TTC549 (cell line): Measurements from ENCODE around the gene AOAH.
"Not testable (repeated sequence)": the region's sequence is repeated elsewhere in the genome, so short reads cannot be mapped to it uniquely, and the experiment has no call there.

ENCODE experiments used
- FAIRE-seq: peaks from 2 replicates; lab custom pipeline; 2012; peaks lifted over from hg19 to GRCh38; lab: Jason Lieb, UNC

Gene AOAH

GRCh38 chr7:36654436-36654835 is 69.9 kb downstream of the AOAH start:
- FAIRE-seq, result no peak

- no peak for FAIRE-seq
These were observed 70.5 kb downstream of the AOAH start for GRCh38 chr7:36653663-36654355.

GRCh38 chr7:36653008-36653662 is 71.2 kb downstream of the AOAH start:
- no peak for FAIRE-seq

- no peak for FAIRE-seq
These were observed 71.9 kb downstream of the AOAH start for GRCh38 chr7:36652431-36652830.

GRCh38 chr7:36651404-36651803 is 72.9 kb downstream of the AOAH start:
- FAIRE-seq, result no peak

GRCh38 chr7:36650766-36651312 is 73.5 kb downstream of the AOAH start:
- FAIRE-seq, result no peak

- FAIRE-seq, result no peak
These were observed 74.0 kb downstream of the AOAH start for GRCh38 chr7:36650320-36650719.

- FAIRE-seq, result not testable (repeated sequence)
These were observed 75.0 kb downstream of the AOAH start for GRCh38 chr7:36649319-36649718.

- FAIRE-seq, result no peak
These were observed 75.9 kb downstream of the AOAH start for GRCh38 chr7:36648441-36648840.

- no peak for FAIRE-seq
These were observed 79.5 kb downstream of the AOAH start for GRCh38 chr7:36644625-36645422.

- no peak for FAIRE-seq
These were observed 81.9 kb downstream of the AOAH start for GRCh38 chr7:36642414-36642813.

GRCh38 chr7:36642010-36642409 is 82.3 kb downstream of the AOAH start:
- FAIRE-seq, result no peak

- no peak for FAIRE-seq
These were observed 83.6 kb downstream of the AOAH start for GRCh38 chr7:36640682-36641081.

- FAIRE-seq, result no peak
These were observed 84.5 kb downstream of the AOAH start for GRCh38 chr7:36639826-36640225.

- no peak for FAIRE-seq
These were observed 85.6 kb downstream of the AOAH start for GRCh38 chr7:36638586-36639263.

- FAIRE-seq, result no peak
These were observed 86.2 kb downstream of the AOAH start for GRCh38 chr7:36638140-36638539.

GRCh38 chr7:36637417-36637816 is 86.9 kb downstream of the AOAH start:
- no peak for FAIRE-seq

GRCh38 chr7:36636126-36636525 is 88.2 kb downstream of the AOAH start:
- FAIRE-seq, result no peak

- FAIRE-seq, result no peak
These were observed 89.2 kb downstream of the AOAH start for GRCh38 chr7:36635091-36635490.

GRCh38 chr7:36633377-36633776 is 90.9 kb downstream of the AOAH start:
- FAIRE-seq, result no peak

GRCh38 chr7:36630112-36630650 is 94.1 kb downstream of the AOAH start:
- no peak for FAIRE-seq

GRCh38 chr7:36629351-36629750 is 94.9 kb downstream of the AOAH start:
- FAIRE-seq, result no peak
